HG03175 (cell line): ENCODE measurements around the gene KCNA5.

Experiments used
- ATAC-seq: cut with Tn5 transposase; IDR thresholded peaks from one replicate; pipeline ENCODE4 v1.9.1; 2021; ENCODE audit warnings: mild to moderate bottlenecking, moderate library complexity; ENCODE audit not compliant: unreplicated experiment

KCNA5 gene

GRCh38 chr12:5059358-5059757, 15.7 kb downstream of the KCNA5 start:
- no peak for ATAC-seq

GRCh38 chr12:5060958-5061357, 17.3 kb downstream of the KCNA5 start:
- ATAC-seq, result no peak

GRCh38 chr12:5063149-5063548, 19.5 kb downstream of the KCNA5 start:
- ATAC-seq, result no peak

- ATAC-seq, result no peak
These were observed 21.3 kb downstream of the KCNA5 start for GRCh38 chr12:5064913-5065490.

GRCh38 chr12:5066251-5066650, 22.6 kb downstream of the KCNA5 start:
- ATAC-seq, result no peak

- ATAC-seq, result no peak
These were observed 24.4 kb downstream of the KCNA5 start for GRCh38 chr12:5068126-5068525.

GRCh38 chr12:5068619-5069018, 24.9 kb downstream of the KCNA5 start:
- no peak for ATAC-seq

GRCh38 chr12:5070090-5070489, 26.4 kb downstream of the KCNA5 start:
- ATAC-seq, result no peak

GRCh38 chr12:5071496-5071895, 27.8 kb downstream of the KCNA5 start:
- no peak for ATAC-seq

GRCh38 chr12:5072311-5072710, 28.6 kb downstream of the KCNA5 start:
- ATAC-seq, result no peak

GRCh38 chr12:5073054-5073453, 29.4 kb downstream of the KCNA5 start:
- no peak for ATAC-seq

GRCh38 chr12:5073853-5074252, 30.2 kb downstream of the KCNA5 start:
- no peak for ATAC-seq

- no peak for ATAC-seq
These were observed 33.1 kb downstream of the KCNA5 start for GRCh38 chr12:5076761-5077160.

- ATAC-seq, result no peak
These were observed 34.7 kb downstream of the KCNA5 start for GRCh38 chr12:5078423-5078822.

GRCh38 chr12:5081016-5081415, 37.3 kb downstream of the KCNA5 start:
- no peak for ATAC-seq

GRCh38 chr12:5083955-5084849, 40.5 kb downstream of the KCNA5 start:
- no peak for ATAC-seq

- no peak for ATAC-seq
These were observed 42.2 kb downstream of the KCNA5 start for GRCh38 chr12:5085896-5086295.

- ATAC-seq, result no peak
These were observed 44.3 kb downstream of the KCNA5 start for GRCh38 chr12:5087831-5088554.

GRCh38 chr12:5088586-5089264, 45.0 kb downstream of the KCNA5 start:
- ATAC-seq, result no peak

- no peak for ATAC-seq
These were observed 50.9 kb downstream of the KCNA5 start for GRCh38 chr12:5094551-5094950.

- ATAC-seq, result no peak
These were observed 51.3 kb downstream of the KCNA5 start for GRCh38 chr12:5094986-5095385.
